ENCODE measurements around the gene LUC7L2. TPM values are rescaled to one million over a fixed set of nuclear protein-coding genes. Genes with fewer than 3 reads are reported as not detected.

The LUC7L2 gene
- total and polyA plus RNA-seq, 9 of the 15 experiments (the other 6 are each of a cell fraction or from before 2014, with no cell fraction given) = 56.1 to 207 (median 141) TPM

DNA sequence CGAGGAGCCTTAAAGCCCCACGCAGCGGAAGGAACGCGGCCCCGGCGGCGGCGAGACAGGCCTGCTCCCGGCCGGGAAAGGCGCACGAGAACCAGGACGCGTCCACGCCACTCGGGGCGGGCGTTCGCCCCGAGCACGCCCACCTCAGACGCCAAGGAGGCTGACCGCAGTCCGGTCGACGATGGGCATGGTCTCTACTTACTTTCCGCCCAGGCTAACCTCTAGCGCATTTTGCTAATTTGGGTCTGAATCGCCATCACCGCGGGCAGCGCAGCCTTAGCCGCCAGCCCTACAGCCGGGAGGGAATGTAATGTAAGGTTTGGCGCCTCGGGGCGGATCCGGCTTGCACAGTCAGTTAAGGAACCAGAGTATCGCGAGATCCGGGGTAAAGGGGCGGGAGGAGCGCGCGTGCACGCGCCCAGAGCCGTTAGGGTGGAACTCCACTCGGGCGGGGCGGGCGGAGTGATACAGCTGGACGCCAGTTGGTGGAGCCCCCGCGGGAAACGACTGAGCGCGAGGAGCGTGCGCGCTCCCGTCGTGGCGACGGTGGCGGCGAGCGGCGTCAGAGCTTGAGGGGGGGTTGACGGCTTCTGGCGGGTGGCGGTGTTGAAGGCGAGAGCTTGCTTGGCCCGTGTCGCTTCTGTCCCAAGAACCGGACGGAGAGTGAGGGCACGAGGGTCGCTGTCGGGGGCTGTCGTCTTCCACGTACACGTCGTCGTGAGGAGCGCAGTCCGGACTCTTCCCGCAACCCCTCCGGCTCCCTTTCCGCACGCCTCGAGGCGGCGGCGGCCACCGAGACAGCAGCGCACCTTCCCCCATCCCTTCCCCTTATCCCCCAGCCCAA lies at the start of gene LUC7L2 (continued):
- TF ChIP-seq, protein P1, sequence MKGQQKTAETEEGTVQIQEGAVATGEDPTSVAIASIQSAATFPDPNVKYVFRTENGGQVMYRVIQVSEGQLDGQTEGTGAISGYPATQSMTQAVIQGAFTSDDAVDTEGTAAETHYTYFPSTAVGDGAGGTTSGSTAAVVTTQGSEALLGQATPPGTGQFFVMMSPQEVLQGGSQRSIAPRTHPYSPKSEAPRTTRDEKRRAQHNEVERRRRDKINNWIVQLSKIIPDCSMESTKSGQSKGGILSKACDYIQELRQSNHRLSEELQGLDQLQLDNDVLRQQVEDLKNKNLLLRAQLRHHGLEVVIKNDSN (CRISPR knock-in tag; IDR thresholded peaks at IDR 0.05) = peak; percentile 56; the same call in 1 of the 2 replicates
- TF ChIP-seq SRF (CRISPR knock-in tag; IDR thresholded peaks at IDR 0.05) (no peak; a peak in 2 of 4 replicates), CBX5 (IDR thresholded peaks at IDR 0.05; ENCODE audit: borderline replicate concordance, low read depth) (no peak; the same call in none of the 2 replicates), ZNF274 (IDR thresholded peaks at IDR 0.05; ENCODE audit: borderline replicate concordance, low read depth, low read length) (no peak; the same call in 1 of the 2 replicates), CHD4 (IDR thresholded peaks at IDR 0.05; ENCODE audit: insufficient read depth, insufficient replicate concordance, low read depth, low read length, poor library complexity, severe bottlenecking) (no peak), NR4A1 (CRISPR knock-in tag; IDR thresholded peaks at IDR 0.05) (no peak; the same call in 1 of the 2 replicates), NR4A1 (tag; IDR thresholded peaks at IDR 0.05) (peak; percentile 46; the same call in 1 of the 2 replicates), ZNF140 (CRISPR knock-in tag; IDR thresholded peaks at IDR 0.05) (no peak), ETV5 (CRISPR knock-in tag; IDR thresholded peaks at IDR 0.05; ENCODE audit: low read depth) (peak; percentile 94), GABPB2 (CRISPR knock-in tag; conservative IDR thresholded peaks at IDR 0.05) (no peak; the same call in 1 of the 2 replicates), ZNF431 (CRISPR knock-in tag; IDR thresholded peaks at IDR 0.05) (peak; percentile 89), TCF3 (CRISPR knock-in tag; IDR thresholded peaks at IDR 0.05) (peak; percentile 52), POLR2H (tag; IDR thresholded peaks at IDR 0.05; ENCODE audit: low read depth) (peak; percentile 97), NUFIP1 (IDR thresholded peaks at IDR 0.05; ENCODE audit: partially characterized antibody) (peak; percentile 76), ZNF780A (CRISPR knock-in tag; IDR thresholded peaks at IDR 0.05) (no peak), ZNF408 (CRISPR knock-in tag; IDR thresholded peaks at IDR 0.05; ENCODE audit: low read depth) (no peak), TCFL5 (CRISPR knock-in tag; conservative IDR thresholded peaks at IDR 0.05) (no peak), ZNF785 (CRISPR knock-in tag; IDR thresholded peaks at IDR 0.05) (no peak), KAT2B (IDR thresholded peaks at IDR 0.05; ENCODE audit: low read depth, low read length) (no peak), ZNF24 (IDR thresholded peaks at IDR 0.05) (peak; percentile 57), HCFC1 (IDR thresholded peaks at IDR 0.05; ENCODE audit: low read depth, low read length) (peak; percentile 63)
- TF ChIP-seq, protein P2, sequence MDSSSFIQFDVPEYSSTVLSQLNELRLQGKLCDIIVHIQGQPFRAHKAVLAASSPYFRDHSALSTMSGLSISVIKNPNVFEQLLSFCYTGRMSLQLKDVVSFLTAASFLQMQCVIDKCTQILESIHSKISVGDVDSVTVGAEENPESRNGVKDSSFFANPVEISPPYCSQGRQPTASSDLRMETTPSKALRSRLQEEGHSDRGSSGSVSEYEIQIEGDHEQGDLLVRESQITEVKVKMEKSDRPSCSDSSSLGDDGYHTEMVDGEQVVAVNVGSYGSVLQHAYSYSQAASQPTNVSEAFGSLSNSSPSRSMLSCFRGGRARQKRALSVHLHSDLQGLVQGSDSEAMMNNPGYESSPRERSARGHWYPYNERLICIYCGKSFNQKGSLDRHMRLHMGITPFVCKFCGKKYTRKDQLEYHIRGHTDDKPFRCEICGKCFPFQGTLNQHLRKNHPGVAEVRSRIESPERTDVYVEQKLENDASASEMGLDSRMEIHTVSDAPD (CRISPR knock-in tag; IDR thresholded peaks at IDR 0.05) = no peak
- TF ChIP-seq, protein P3, sequence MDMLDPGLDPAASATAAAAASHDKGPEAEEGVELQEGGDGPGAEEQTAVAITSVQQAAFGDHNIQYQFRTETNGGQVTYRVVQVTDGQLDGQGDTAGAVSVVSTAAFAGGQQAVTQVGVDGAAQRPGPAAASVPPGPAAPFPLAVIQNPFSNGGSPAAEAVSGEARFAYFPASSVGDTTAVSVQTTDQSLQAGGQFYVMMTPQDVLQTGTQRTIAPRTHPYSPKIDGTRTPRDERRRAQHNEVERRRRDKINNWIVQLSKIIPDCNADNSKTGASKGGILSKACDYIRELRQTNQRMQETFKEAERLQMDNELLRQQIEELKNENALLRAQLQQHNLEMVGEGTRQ (CRISPR knock-in tag; IDR thresholded peaks at IDR 0.05) = no peak
- TF ChIP-seq, protein P4, sequence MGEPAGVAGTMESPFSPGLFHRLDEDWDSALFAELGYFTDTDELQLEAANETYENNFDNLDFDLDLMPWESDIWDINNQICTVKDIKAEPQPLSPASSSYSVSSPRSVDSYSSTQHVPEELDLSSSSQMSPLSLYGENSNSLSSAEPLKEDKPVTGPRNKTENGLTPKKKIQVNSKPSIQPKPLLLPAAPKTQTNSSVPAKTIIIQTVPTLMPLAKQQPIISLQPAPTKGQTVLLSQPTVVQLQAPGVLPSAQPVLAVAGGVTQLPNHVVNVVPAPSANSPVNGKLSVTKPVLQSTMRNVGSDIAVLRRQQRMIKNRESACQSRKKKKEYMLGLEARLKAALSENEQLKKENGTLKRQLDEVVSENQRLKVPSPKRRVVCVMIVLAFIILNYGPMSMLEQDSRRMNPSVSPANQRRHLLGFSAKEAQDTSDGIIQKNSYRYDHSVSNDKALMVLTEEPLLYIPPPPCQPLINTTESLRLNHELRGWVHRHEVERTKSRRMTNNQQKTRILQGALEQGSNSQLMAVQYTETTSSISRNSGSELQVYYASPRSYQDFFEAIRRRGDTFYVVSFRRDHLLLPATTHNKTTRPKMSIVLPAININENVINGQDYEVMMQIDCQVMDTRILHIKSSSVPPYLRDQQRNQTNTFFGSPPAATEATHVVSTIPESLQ (CRISPR knock-in tag; IDR thresholded peaks at IDR 0.05) = peak; percentile 99
